ENCODE measurements around the gene LTBP1. TPM values are rescaled to one million over a fixed set of nuclear protein-coding genes. Genes with fewer than 3 reads are reported as not detected.

Gene LTBP1
- total and polyA plus RNA-seq, 11 donors: 23.5 to 150 (median 102) TPM

- ATAC-seq (no peak), DNase-seq (no peak)
- intact Hi-C loops (cut with DNase I): no loop called here
- Histone ChIP-seq H3K36me3 (no peaks in the 10 kb centered on the region), H3K4me3 (no peak overlapping the region), H3K9me3 (no peaks in the 10 kb centered on the region), H3K4me1 (peaks cover 0 to 4% (median 0%) of the 10 kb centered on the region in 12 donors), H3K27ac (no peak overlapping the region), H3K27me3 (no peaks in the 10 kb centered on the region)
- WGBS, 4 donors: 88 to 100% (median 96%) methylated on average over 1 of the region's 1 CpG
- TF ChIP-seq CTCF (IDR thresholded peaks at IDR 0.05) (no peak), POLR2A (IDR thresholded peaks at IDR 0.05) (no peak)
Measured at GRCh38 chr2:32922501-32922900, 24.3 kb upstream of the LTBP1 start.

- WGBS, 4 donors: 95 to 99% (median 97%) methylated on average over 2 of the region's 2 CpGs
- Histone ChIP-seq H3K4me3 (no peak overlapping the region), H3K27me3 (no peaks in the 10 kb centered on the region), H3K4me1 (peaks cover 0 to 4% (median 0%) of the 10 kb centered on the region in 12 donors), H3K9me3 (no peaks in the 10 kb centered on the region), H3K27ac (no peak overlapping the region), H3K36me3 (no peaks in the 10 kb centered on the region)
- DNase-seq: no peak
- ATAC-seq: no peak
- no peak for TF ChIP-seq POLR2A (IDR thresholded peaks at IDR 0.05)
- no peak for TF ChIP-seq CTCF (IDR thresholded peaks at IDR 0.05)
- intact Hi-C loops (cut with DNase I): no loop called here
Measured at GRCh38 chr2:32923109-32923508, 23.6 kb upstream of the LTBP1 start.

GRCh38 chr2:32925283-32925815 lies 21.4 kb upstream of the LTBP1 start:
- 71 to 76% (median 73%) methylated on average over 5 of the region's 5 CpGs for WGBS, 4 donors
- Histone ChIP-seq H3K4me3 (no peak overlapping the region), H3K4me1 (peaks cover 0 to 4% (median 0%) of the 10 kb centered on the region in 12 donors), H3K27me3 (no peaks in the 10 kb centered on the region), H3K9me3 (no peaks in the 10 kb centered on the region), H3K36me3 (no peaks in the 10 kb centered on the region), H3K27ac (no peak overlapping the region)
- intact Hi-C loops (cut with DNase I): no loop called here
- DNase-seq: no peak
- TF ChIP-seq POLR2A (IDR thresholded peaks at IDR 0.05): no peak
- no peak for TF ChIP-seq CTCF (IDR thresholded peaks at IDR 0.05)
- no peak for ATAC-seq

- 90 to 93% (median 92%) methylated on average over 6 of the region's 6 CpGs for WGBS, 4 donors
- TF ChIP-seq POLR2A (IDR thresholded peaks at IDR 0.05) (no peak), CTCF (IDR thresholded peaks at IDR 0.05) (no peak)
- Histone ChIP-seq H3K27ac (no peak overlapping the region), H3K27me3 (no peaks in the 10 kb centered on the region), H3K4me1 (peaks cover 0 to 4% (median 0%) of the 10 kb centered on the region in 12 donors), H3K4me3 (no peak overlapping the region), H3K36me3 (no peaks in the 10 kb centered on the region), H3K9me3 (no peaks in the 10 kb centered on the region)
- ATAC-seq (no peak), DNase-seq (no peak)
- intact Hi-C loops (cut with DNase I): no loop called here
Measured at GRCh38 chr2:32925976-32926707, 20.6 kb upstream of the LTBP1 start.
